GM18520 (cell line): ENCODE measurements around the gene NEU1.

Source experiments
- ATAC-seq: cut with Tn5 transposase; IDR thresholded peaks from one replicate; pipeline ENCODE4 v1.9.1; 2021; ENCODE audit not compliant: unreplicated experiment

NEU1 gene

DNA sequence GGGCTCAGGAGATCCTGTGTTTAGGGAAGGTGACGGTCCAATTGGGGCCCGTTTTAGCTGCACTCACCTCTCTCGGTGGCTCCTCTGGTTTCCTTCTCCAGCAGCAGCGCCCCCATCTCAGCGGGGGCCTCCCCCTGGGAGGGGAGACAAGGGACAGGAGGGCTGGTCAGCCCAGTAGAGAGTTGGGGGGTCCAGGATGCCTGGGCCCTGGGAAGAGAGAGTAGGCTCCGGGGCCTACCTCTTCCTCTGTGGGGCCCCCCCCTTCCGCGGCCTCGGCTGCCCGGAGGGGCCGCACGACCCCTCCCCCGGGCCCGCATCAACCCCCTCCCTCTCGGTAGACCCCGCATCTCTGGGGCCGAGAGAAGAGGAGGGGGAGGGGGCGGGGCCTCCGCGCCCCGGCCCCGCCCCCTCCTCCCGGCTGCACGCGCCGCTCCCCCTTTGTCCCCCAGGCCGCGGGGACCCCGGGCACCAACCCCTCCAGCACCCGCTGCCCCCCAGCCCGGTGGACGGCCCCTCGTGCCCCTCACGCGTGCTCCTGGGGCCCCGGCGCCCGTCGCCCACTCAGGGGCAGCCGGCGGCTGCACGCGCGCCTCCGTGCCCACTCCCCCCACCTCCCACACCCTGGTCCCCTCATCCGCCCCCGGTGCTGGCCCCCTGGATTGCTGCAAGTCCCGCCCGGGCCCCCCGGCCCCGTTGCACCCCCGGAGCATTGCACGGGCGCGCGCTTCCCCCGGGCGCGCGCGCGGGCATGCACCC lies 34.4 kb upstream of the NEU1 start:
- ATAC-seq: no peak

GRCh38 chr6:31896493-31896855 lies 33.9 kb upstream of the NEU1 start:
- ATAC-seq: no peak

DNA sequence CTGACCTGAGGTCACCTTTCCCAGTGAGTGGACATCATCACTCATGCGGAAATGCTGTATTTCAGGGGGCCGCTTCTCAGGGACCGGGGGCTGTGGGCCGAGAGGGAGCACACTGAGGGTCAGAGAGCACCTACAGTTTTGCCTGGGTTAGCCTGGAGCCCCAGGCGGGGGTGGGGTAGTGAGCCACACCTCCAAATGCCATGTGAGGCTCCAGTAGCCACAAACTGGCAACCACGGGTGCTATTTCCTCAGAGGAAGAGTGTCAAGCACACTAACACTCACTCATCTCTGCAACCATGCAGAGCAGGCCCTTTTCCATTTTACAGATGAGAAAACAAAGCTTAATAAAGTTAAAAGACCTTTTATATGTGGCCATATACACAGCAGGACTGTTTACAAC lies 30.2 kb upstream of the NEU1 start:
- ATAC-seq: no peak

GRCh38 chr6:31889331-31889972 lies 26.8 kb upstream of the NEU1 start:
- ATAC-seq: no peak

GRCh38 chr6:31888276-31889258 lies 25.9 kb upstream of the NEU1 start:
- ATAC-seq: no peak

DNA sequence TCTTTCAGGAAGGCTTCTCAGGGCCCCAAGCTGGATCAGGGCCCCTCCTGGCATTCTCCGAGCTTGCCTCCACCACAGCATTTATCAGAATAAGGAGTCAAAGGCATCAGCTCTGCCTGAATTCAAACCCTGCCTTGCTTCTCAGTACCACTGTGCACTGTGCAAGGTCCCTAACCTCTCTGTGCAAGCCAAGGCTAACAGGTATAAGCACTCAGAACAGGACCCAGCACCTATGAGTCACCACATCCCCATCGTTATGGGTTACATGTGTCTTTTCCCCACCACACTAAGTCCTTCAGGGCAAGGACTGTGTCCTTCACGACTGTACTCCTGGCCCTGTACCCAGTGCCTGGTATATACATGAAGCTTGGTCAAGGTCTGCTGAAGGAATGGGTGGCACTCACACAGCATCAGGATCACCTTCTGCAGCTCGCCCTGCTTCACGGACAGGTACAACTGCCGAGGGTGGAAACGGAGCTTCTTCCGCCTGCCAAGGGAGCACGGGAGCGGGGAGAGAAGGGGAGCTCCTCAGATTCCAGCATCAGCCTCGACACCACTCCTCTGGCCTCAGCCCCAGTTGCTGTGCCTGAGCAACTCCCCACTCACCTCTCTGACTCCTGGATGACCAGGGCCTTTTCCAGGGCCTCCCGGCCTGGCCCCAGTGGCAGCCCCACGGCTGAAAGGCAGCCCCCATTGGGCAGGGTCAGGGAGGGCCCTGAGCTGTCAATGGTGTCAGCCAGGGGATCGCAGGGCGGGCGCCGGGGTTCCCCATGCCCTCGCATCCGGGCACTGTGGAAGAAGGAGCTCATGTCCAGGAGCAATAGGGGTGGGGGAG lies 24.8 kb upstream of the NEU1 start:
- no peak for ATAC-seq

DNA sequence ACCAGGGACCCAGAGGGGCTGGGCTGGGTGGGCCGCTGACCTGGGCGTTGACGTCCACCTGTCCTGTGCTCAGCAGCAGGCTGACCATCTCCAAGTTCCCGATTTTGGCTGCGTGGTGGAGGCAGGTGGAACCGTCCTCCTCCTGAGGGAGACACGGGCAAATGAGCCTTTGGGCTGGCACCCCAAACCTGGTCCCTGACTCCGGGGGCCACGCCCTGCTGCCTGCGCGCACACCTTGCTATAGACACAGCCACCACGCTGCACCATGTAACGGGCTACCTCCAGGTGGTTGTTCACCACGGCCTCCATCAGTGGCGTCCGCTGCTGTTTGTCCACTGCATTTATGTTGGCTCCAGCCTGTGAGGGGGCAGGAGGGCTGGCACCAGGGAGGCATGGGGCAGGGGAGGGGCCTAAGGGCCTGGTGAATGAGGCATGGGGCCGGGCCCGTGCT lies 23.9 kb upstream of the NEU1 start:
- no peak for ATAC-seq

DNA sequence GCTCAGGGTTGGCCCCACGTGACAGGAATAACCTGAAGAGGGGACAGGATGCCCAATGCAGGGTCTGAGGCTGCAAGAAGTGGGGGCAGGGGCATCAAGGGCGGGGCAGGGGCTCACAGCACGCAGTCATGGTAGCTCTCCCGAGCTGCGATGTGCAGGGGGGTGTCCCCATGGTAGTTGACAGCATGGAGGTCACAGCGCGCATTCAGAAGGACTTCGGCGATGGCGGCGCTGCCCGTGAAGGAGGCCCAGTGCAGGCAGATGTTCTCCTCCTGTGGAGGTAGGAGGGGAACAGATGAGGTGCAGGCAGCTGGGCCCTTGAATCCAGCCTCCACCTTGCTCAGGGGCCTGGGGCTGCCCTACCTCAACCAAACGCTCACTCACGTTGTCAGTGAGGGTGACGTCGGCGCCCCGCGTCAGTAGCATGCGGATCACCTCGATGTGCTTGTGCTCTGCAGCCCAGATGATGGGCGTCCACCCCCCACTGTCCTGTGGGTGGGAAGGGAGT lies 22.0 kb upstream of the NEU1 start:
- ATAC-seq: no peak

- no peak for ATAC-seq
Measured at GRCh38 chr6:31883676-31884075, 21.1 kb upstream of the NEU1 start.

GRCh38 chr6:31882344-31882743 lies 19.7 kb upstream of the NEU1 start:
- no peak for ATAC-seq

- ATAC-seq: no peak
Measured at GRCh38 chr6:31881136-31881859, 18.7 kb upstream of the NEU1 start.

DNA sequence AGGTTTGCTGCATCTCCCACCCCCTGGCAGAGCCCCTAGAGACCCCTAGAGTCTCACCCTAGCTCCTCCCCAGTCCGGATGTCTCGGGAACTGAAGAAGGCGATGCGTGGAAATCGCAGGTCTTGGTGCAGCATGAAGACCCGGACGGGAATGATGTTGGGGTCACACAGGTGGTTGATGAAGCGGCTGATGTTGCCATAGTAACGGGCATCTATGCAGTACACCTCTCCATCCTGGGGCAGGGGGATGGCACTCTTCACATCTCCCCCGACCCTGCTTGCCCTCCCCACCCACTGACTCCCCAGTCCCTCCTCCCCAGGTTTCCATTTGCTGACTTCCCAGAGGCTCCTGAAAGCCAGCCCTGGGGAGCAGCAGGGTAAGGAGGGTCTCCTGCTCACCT lies 18.0 kb upstream of the NEU1 start:
- ATAC-seq: no peak

GRCh38 chr6:31879901-31880300 lies 17.3 kb upstream of the NEU1 start:
- no peak for ATAC-seq

- ATAC-seq: no peak
Measured at GRCh38 chr6:31879143-31879542, 16.5 kb upstream of the NEU1 start.

DNA sequence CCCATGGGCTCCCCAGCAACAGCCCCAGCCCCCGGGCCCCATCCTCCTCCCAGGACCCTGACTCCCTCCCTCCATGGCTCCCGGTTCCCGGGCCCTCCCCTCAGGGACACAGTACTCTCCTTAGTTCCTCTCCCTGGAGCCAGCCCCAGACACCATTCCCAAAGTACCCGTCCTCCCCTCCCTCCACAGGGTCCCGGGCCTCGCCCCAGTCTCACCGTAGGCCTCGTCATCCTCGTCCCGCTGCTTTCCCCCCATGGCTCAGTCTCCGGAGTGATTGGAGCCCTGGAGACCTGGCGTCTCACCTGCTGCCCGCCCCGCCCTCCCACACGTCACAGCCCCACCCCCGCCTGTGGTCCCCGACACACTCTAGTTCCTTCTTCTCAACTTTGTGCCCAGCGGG lies 16.1 kb upstream of the NEU1 start, which contains the start of gene SLC44A4:
TSS of gene SLC44A4 (minus strand) at position 272 of the 400 bp plus-strand sequence. CDS start at position 255, 17 bp downstream.
- ATAC-seq: no peak

DNA sequence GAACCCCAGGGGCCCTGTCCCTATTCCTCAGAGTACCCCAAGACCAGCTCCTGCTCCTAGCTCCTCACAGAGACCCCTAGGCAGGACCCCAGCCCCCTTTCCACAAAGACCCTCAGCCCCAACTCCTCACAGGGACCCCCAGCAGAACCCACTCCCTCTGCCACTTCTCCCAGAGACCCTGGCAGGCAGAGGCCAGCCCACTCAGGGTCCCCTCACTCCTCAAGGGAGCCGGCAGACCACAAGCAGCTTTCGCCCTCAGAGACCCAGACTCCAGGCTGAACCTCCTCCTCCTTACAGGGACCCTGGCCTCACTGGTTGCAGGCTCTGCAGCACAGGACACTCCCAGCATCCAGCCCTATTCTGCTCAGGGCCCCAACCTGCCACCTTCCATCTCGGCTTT lies 15.6 kb upstream of the NEU1 start:
- ATAC-seq: no peak

DNA sequence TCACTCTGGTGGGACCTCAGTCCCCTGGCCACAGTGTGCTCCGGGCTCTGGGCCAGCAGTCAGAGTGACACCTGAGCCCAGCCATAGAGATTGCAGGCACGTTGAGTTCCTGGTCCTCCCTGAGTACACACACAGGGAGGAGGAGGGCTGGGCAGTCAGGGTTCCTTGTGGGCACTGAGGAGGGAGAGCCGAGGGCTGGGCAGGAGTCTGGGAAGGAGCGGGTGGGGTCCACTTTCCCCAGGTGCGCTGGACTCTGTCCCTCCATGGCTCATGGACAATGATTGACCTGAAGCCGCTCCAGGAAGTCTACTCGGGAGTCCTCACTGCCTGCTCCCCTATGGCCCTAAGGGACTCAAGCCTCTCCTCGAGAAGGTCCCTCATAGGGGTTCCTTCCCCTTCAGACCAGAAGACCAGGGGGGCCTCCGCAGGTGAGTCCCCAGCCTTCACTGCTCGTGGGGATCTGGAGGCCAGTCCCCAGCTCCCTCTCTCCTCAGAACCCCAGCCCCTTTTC lies 15.1 kb upstream of the NEU1 start:
- no peak for ATAC-seq

- ATAC-seq: no peak
Measured at GRCh38 chr6:31877125-31877650, 14.6 kb upstream of the NEU1 start.

GRCh38 chr6:31876357-31876756 lies 13.7 kb upstream of the NEU1 start:
- no peak for ATAC-seq
